Measurements from ENCODE around the gene DLST.

Gene DLST

DNA sequence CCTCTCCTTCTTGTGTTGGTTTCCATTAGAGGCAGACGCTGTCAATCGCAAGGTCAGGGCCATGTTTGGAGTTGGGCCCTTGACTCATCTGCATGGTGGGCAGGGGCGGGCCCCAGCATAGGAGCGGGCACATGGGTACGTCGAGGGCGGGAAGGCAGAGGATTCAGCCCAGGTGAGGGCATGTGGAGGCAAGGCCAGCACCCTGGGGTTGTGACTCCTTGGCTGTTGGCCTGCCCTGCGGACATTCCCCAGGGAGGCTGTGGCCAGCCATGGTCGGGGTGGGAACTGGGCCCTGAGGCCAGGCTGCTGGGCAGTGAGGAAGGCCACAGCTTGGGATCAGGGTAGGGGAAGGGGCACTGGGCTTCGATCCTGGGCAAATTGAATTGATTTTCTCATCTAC lies 31.1 kb downstream of the DLST start:
- no peak for ATAC-seq
- no peak for TF ChIP-seq CSDC2 (CRISPR knock-in tag; IDR thresholded peaks at IDR 0.05)
- no peak for TF ChIP-seq ZNF70 (CRISPR knock-in tag; IDR thresholded peaks at IDR 0.05)
- no peak for TF ChIP-seq GLIS3 (CRISPR knock-in tag; IDR thresholded peaks at IDR 0.05)
- TF ChIP-seq, protein P1, sequence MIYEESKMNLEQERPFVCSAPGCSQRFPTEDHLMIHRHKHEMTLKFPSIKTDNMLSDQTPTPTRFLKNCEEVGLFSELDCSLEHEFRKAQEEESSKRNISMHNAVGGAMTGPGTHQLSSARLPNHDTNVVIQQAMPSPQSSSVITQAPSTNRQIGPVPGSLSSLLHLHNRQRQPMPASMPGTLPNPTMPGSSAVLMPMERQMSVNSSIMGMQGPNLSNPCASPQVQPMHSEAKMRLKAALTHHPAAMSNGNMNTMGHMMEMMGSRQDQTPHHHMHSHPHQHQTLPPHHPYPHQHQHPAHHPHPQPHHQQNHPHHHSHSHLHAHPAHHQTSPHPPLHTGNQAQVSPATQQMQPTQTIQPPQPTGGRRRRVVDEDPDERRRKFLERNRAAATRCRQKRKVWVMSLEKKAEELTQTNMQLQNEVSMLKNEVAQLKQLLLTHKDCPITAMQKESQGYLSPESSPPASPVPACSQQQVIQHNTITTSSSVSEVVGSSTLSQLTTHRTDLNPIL (CRISPR knock-in tag; IDR thresholded peaks at IDR 0.05; ENCODE audit: low read depth): no peak
- no peak for TF ChIP-seq ISL1 (CRISPR knock-in tag; IDR thresholded peaks at IDR 0.05)
- TF ChIP-seq ARNTL (CRISPR knock-in tag; IDR thresholded peaks at IDR 0.05; ENCODE audit: borderline replicate concordance, low read depth): no peak
- TF ChIP-seq ZFP3 (CRISPR knock-in tag; IDR thresholded peaks at IDR 0.05): no peak
- TF ChIP-seq ZC3H10 (CRISPR knock-in tag; IDR thresholded peaks at IDR 0.05): no peak
- no peak for TF ChIP-seq SNAI2 (CRISPR knock-in tag; IDR thresholded peaks at IDR 0.05)
- no peak for TF ChIP-seq ZNF8 (CRISPR knock-in tag; IDR thresholded peaks at IDR 0.05)
- no peak for TF ChIP-seq ZNF565 (CRISPR knock-in tag; conservative IDR thresholded peaks at IDR 0.05; ENCODE audit: low read depth)
- no peak for TF ChIP-seq OSR1 (CRISPR knock-in tag; IDR thresholded peaks at IDR 0.05)
- TF ChIP-seq, protein P2, sequence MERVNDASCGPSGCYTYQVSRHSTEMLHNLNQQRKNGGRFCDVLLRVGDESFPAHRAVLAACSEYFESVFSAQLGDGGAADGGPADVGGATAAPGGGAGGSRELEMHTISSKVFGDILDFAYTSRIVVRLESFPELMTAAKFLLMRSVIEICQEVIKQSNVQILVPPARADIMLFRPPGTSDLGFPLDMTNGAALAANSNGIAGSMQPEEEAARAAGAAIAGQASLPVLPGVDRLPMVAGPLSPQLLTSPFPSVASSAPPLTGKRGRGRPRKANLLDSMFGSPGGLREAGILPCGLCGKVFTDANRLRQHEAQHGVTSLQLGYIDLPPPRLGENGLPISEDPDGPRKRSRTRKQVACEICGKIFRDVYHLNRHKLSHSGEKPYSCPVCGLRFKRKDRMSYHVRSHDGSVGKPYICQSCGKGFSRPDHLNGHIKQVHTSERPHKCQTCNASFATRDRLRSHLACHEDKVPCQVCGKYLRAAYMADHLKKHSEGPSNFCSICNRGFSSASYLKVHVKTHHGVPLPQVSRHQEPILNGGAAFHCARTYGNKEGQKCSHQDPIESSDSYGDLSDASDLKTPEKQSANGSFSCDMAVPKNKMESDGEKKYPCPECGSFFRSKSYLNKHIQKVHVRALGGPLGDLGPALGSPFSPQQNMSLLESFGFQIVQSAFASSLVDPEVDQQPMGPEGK (CRISPR knock-in tag; IDR thresholded peaks at IDR 0.05; ENCODE audit: borderline replicate concordance): no peak
- TF ChIP-seq PPARA (CRISPR knock-in tag; IDR thresholded peaks at IDR 0.05; ENCODE audit: borderline replicate concordance): no peak
- TF ChIP-seq, protein P3, sequence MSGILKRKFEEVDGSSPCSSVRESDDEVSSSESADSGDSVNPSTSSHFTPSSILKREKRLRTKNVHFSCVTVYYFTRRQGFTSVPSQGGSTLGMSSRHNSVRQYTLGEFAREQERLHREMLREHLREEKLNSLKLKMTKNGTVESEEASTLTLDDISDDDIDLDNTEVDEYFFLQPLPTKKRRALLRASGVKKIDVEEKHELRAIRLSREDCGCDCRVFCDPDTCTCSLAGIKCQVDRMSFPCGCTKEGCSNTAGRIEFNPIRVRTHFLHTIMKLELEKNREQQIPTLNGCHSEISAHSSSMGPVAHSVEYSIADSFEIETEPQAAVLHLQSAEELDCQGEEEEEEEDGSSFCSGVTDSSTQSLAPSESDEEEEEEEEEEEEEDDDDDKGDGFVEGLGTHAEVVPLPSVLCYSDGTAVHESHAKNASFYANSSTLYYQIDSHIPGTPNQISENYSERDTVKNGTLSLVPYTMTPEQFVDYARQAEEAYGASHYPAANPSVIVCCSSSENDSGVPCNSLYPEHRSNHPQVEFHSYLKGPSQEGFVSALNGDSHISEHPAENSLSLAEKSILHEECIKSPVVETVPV (CRISPR knock-in tag; IDR thresholded peaks at IDR 0.05): no peak
- TF ChIP-seq, protein P4, sequence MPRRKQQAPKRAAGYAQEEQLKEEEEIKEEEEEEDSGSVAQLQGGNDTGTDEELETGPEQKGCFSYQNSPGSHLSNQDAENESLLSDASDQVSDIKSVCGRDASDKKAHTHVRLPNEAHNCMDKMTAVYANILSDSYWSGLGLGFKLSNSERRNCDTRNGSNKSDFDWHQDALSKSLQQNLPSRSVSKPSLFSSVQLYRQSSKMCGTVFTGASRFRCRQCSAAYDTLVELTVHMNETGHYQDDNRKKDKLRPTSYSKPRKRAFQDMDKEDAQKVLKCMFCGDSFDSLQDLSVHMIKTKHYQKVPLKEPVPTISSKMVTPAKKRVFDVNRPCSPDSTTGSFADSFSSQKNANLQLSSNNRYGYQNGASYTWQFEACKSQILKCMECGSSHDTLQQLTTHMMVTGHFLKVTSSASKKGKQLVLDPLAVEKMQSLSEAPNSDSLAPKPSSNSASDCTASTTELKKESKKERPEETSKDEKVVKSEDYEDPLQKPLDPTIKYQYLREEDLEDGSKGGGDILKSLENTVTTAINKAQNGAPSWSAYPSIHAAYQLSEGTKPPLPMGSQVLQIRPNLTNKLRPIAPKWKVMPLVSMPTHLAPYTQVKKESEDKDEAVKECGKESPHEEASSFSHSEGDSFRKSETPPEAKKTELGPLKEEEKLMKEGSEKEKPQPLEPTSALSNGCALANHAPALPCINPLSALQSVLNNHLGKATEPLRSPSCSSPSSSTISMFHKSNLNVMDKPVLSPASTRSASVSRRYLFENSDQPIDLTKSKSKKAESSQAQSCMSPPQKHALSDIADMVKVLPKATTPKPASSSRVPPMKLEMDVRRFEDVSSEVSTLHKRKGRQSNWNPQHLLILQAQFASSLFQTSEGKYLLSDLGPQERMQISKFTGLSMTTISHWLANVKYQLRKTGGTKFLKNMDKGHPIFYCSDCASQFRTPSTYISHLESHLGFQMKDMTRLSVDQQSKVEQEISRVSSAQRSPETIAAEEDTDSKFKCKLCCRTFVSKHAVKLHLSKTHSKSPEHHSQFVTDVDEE (CRISPR knock-in tag; IDR thresholded peaks at IDR 0.05): no peak
- TF ChIP-seq TOX (CRISPR knock-in tag; IDR thresholded peaks at IDR 0.05; ENCODE audit: borderline replicate concordance): no peak
- TF ChIP-seq, protein P5, sequence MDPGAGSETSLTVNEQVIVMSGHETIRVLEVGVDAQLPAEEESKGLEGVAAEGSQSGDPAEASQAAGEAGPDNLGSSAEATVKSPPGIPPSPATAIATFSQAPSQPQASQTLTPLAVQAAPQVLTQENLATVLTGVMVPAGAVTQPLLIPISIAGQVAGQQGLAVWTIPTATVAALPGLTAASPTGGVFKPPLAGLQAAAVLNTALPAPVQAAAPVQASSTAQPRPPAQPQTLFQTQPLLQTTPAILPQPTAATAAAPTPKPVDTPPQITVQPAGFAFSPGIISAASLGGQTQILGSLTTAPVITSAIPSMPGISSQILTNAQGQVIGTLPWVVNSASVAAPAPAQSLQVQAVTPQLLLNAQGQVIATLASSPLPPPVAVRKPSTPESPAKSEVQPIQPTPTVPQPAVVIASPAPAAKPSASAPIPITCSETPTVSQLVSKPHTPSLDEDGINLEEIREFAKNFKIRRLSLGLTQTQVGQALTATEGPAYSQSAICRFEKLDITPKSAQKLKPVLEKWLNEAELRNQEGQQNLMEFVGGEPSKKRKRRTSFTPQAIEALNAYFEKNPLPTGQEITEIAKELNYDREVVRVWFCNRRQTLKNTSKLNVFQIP (CRISPR knock-in tag; IDR thresholded peaks at IDR 0.05; ENCODE audit: borderline replicate concordance, low read depth): no peak

DNA sequence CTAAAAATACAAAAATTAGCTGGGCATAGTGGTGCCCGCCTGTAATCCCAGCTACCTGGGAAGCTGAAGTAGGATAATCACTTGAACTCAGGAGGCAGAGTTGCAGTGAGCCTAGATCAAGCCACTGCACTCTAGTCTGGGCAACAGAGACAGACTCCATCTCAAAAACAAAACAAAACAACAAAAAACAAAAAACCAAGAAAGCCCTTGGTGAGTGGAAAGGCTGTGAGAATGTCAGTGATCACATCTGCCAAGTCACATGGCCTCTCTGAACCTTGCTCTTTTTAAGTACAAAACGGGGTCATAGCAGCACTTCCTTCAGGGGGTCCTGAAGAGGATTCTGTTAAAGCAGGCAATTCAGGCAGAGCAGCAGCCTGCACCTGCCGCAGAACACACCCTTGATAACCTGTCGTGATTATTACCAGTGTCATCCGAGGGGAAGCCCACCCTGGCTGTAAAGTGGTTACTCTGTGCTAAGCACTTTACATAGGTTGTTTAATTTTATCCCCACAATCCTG lies 31.7 kb downstream of the DLST start:
- TF ChIP-seq, protein P4 (CRISPR knock-in tag; IDR thresholded peaks at IDR 0.05): no peak
- TF ChIP-seq, protein P1 (CRISPR knock-in tag; IDR thresholded peaks at IDR 0.05; ENCODE audit: low read depth): no peak
- TF ChIP-seq ZFP30 (CRISPR knock-in tag; IDR thresholded peaks at IDR 0.05) (no peak), ZNF565 (CRISPR knock-in tag; conservative IDR thresholded peaks at IDR 0.05; ENCODE audit: low read depth) (no peak), GLIS3 (CRISPR knock-in tag; IDR thresholded peaks at IDR 0.05) (no peak), ARNTL (CRISPR knock-in tag; IDR thresholded peaks at IDR 0.05; ENCODE audit: borderline replicate concordance, low read depth) (no peak), BACH2 (CRISPR knock-in tag; IDR thresholded peaks at IDR 0.05; ENCODE audit: borderline replicate concordance) (no peak), SNAI2 (CRISPR knock-in tag; IDR thresholded peaks at IDR 0.05) (no peak)
- TF ChIP-seq, protein P5 (CRISPR knock-in tag; IDR thresholded peaks at IDR 0.05; ENCODE audit: borderline replicate concordance, low read depth): no peak
- TF ChIP-seq, protein P3 (CRISPR knock-in tag; IDR thresholded peaks at IDR 0.05): no peak
- no peak for ATAC-seq

All from SK-N-SH treated with all-trans-retinoic acid at 6 μM for 48 hours (cell line).